Activated T-helper 9 cell treated with anti-CD3 and anti-CD28 coated beads, Interleukin-2, amount 50 U/mL, for 16 hours (primary cell): ENCODE measurements around the gene RGS3.
A peak's percentile ranks its signal among the peaks of the same experiment; 100 is the strongest.

Experiments
- DNase-seq: peaks from one replicate; pipeline ENCODE4 v3.0.0-alpha.2; 2020; ENCODE audit warnings: low read depth

The RGS3 gene

DNA sequence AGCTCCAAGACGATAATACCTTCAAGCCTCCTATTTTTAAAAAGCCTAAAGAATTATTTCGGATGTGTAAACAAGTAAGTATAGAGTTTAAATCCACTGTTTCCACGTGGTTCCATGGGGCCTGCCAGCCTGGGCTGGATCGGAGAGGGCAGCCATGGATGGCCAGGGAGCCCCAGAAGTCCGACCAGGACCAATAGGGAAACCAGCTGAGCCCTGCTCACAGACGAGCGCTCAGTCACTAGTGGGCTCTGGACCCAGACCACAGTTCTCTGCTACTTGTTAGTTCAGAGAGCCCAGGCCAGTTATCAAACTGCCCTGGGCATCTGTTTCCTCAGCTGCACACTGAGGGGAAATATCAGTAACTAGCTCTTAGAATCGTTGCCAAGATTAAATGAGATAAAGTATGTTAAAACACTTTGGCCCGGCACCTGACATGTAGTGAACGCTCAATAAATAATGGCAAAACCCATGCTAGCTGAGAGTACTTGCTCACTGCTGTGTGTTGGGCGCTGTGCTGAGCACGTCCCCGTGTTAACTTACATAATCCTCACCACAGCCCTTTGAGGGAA lies 124.8 kb downstream of the RGS3 start:
- DNase-seq: no peak

DNA sequence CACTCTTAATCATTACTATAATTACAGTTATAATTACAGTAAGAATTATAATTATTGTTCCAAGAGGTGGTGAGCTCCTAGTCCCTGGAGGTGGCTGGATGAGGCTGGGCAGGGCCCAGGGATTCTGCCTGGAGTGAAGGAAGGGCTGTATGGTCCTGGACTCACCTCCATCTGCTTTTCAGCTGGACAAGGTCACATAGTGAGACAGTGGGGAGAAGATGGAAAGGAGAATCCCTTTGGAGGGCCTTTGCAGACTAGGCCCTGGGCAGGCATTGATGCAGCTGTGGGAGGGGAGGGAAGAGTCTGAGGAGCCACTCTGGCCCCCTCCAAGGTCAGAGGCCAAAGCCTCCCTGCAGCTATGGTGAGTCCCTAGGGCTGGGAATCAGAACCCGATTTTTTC lies 125.4 kb downstream of the RGS3 start:
- DNase-seq: no peak

DNA sequence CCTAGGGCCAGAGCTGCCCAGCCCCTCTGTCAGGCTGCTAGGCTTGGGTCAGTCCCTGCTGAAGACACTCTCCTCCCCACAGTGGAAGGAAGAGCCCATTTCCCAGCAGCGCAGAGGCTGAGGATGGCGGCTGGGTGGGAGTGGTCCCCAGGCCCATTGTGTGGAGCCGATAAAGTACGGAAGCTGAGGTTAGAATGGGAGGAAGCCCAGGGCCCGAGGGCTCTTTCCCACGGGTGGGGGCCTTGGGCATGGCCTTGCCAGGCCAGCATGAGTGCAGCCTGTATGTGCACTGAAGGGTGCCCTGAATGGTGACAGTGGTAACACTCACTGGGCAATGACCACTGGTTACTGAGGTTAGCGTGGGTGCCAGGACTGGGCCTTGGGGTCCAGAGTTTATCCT lies 125.9 kb downstream of the RGS3 start:
- no peak for DNase-seq

DNA sequence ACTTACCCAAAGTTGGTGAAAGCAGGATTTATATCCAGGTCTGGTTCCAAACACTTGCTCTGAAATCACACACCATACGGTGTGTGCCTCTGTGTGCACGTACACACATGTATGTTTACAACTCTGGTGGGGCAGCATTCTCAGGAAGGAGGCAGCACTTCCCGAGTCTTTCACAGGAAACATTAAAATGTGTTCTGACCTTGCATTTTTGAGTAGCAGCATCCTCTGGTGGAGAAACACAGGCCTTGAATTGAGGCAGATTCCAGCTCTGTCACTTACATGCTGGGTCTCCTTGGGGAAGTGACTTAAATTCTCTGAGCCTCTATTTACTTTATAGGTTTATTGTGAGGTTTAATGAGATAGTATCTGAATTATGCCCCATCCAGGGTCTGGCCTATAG lies 126.4 kb downstream of the RGS3 start:
- DNase-seq: no peak

DNA sequence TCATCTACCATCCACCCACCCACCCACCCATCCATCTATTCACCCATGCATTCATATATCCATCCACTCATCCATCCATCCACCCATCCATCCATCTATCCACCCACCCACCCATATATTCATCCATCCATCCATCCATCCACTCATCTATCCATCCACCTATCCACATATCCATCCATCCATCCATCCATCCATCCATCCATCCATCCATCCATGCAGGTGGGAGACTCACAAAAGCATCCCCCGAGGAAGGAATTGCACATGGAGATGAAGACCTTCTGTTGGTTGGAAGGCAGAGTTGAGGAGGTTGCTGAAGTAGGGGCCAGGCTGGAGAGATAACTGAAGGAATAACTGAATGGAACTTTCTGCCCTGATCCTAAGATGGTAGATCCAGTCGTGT lies 126.9 kb downstream of the RGS3 start:
- DNase-seq: no peak

DNA sequence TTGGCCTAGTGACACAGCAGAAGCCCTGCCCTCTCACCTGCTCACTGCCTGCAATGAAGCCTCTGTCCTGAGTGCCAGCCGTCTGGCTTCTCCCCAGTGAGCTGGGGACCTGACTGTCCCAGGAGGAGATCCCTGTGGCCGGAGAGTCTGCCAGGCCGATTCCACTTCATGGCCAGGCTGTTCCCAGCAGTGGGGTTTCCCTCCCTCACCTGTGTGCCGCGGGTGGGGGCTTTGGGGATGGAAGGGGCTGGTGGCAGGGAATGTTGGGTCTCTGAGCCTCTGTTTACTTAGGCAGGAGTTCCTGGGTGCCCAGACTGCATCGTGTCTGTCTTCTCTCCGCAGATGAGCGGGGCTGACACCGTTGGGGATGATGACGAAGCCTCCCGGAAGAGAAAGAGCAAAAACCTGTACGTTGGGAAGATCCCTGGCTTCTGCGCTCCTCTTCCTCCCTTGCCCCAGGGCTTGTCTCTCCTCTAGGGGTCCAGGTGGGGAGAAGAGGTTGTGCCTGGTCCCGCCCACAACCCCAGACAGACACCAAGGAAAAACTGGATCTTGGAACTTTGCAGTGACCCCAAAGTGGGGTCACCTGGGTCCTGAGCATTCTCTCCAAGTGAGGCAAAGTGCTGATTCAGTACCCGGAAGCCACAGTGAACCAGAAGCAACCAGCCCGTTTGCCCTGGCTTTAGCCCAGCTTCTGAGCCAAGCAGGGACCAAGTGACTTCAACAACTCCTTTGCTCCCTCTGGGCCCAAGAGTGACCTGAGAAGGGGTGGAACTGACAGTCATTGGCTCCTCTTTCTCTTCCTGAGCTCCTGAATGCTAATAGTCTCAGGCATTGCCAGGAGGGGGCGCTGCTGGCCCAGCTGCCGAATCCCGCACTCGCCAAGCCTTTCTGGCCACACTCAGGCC lies 127.7 kb downstream of the RGS3 start:
- peak; percentile 28 for DNase-seq

DNA sequence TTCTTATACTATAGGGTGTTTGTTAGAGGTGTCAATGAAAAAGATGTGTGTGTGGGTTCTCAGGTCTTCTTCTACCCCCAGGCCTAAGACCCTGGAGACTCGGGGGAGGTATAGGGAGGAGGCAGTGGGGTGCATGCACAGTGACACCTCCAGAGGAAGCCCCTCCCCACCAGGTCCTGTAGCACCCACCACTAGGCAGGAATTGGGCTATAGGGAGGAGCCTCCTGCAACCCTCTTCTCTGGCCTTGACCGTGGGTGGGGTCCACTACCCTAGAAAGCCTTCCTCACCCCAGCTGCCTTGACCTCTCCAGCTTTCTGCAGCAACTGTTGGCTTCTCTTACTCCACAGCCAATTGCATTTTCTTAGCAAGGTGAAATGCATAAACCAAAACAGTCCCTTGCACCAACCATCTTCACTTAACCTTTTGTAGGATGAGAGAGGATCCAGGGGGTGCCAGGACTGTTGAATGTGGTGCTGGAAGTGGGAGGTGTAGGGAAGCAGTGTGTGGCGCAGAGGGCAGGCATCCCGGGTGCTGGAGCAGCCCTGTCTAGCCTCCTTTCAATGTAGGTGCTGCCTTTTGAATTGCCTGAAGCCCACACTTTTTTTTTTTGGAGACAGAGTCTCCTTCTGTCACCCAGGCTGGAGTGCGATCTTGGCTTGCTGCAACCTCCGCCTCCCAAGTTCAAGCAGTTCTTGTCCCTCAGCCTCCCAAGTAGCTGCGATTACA lies 128.5 kb downstream of the RGS3 start:
- DNase-seq: no peak

DNA sequence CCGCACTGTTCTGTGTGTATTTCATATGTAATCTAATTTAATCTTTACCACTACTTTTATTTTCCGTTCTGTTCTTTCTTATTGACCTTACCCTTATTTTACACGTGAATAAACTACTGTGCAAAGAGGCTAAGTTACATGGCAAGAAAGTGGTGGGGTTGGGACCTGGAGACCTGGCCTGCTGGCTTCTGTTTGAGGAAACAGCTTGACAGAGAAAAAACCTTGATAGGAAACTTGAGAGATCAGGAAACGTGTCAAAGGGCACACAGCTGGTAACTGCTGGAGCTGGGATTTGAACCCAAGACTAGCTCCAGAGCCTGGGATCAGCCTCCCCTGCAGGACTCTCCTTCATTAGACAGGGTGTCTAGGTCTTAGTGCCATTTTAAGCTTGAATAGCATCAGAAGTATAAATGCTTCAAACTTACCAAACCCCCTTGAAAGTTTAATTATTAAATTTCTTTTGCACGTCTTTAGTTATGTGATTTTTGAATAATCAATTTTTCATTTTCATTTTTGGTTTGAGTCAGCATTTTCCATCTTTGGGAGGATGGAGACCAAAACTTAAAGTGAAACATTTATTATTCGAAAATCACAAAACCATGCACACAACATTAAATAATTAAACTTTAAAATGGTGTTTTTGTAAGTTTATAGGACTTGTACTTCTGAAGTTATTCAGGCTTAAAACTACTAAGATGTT lies 129.5 kb downstream of the RGS3 start:
- no peak for DNase-seq

DNA sequence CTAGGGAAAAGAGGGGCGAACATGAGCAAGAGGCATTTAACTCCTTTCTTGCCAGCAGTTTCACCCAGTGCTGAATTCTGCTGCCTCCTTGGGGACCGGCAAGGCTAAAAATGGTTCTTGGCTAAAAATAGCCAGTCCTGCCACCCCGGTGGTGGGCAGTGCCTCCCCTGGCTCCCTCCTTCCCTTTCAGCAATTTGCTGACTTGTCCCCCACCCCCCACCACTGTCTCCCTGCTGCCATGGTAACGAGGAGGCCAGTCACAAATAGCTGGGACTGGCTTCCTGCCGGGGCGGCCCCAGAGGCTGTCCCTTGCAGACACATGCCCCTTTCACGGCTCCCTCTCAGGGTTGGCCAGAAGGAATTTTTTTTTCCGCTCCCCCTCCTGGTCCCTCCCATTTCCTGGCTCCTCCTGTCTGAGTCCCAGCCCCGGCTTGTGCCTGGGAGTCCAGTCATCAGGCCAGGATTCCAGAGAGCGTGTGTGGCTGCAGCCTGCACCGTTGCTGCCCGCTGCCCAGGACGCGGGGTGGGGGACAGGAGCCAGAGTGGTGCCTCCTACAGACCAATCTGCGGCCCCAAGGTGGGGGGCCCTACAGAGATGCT lies 130.3 kb downstream of the RGS3 start:
- DNase-seq: no peak

DNA sequence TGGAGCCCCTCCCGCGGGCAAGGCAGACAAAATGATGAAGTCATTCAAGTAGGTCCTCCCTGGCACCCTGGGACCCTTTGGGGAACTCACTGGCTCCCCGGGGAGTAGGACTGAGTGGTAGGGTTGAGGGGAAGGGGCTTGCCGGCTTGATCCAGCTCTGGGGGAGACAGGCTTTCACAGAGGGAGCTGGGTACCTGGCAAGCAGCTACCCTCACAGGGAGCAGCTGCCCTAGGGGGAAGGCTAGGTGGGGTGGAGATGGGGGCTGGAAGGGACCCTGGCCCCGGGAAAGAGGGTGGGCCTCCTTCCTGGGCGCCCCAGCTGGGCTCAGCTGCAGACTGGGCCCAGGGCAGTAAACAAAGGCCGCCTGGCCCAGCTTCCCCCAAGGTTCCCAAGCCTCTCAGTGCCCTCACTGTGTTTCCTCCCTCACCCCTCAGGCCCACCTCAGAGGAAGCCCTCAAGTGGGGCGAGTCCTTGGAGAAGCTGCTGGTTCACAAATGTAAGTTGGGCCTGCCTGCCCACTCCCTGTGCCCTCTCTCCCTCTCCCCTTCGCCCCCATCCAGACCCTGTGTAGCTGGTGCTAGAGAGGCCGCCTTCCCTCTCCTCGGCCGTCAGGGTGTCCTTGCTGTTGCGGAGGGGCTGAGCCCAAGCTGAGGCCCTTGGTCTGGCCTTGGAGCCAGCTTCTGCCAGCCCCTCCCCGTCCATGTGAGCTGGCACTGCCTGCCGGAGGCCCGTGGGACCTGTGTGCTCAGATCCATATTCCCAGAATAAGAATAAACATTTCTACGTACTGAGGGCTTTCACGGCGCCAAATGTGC lies 131.2 kb downstream of the RGS3 start:
- DNase-seq: no peak

DNA sequence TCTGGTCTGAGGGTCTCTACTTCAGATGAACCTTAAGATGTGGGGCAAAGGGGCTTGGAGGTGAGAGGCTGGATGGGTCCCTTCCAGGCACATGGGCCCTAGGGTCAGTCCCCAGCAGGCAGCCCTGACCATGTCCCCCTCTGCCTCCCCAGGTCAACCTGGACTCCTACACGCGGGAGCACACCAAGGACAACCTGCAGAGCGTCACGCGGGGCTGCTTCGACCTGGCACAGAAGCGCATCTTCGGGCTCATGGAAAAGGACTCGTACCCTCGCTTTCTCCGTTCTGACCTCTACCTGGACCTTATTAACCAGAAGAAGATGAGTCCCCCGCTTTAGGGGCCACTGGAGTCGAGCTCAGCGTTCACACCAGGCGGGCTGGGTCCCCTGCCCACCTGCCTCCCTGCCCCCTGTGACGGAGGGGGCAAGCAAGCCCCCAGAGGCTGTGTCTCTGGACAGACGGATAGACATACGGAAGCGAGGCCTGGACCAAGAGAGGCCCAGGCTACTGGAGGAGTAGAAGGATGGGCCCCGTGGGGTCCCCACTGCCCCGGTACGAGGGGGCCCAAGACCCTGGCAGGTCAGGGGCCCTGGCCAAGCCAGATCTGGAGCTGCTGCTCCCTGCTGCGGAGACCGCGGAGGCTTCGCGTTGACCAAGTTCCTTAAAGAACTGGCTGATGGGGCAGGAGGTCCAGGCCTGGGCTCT lies 133.2 kb downstream of the RGS3 start:
- no peak for DNase-seq

DNA sequence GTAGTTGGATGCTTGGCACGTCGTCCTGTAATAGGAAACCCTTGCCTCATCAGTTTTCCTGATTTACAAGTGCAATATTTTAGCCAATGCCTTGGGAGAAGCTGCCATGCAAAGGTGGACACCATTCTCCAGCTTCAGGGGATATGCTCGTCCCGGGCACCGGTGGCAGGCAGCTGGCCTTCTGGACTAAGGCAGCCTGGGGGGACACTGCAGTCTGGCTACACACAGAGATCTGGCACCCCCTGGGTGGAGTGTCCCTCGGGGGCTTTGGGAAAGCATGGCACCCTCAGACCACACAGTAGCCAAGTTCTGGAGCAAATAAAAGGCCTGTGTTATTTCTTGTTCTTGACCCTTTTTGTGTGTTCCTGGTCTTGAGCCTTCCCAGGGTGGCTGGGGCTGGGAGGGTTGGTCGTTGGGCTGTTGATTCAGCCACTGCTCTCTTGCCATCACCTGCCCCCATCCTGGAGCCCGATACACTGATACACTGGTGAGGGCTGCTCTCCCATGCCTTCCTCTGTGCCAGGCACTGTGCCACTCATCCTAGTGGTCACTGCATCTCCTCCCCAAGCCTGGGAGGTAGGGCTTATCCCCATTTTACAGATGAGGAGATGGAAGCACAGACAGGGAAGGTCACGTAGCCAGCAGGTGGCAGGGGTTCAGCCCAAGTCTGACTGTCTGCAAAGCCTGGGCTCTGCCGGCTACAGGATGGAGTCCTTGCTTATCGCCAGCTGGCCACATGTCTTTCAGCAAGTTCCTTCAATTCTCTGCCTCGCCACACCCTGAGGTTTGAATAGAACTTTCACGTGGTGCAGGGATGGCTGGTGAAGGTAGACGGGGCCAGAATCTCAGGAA lies 134.1 kb downstream of the RGS3 start:
- DNase-seq: no peak

DNA sequence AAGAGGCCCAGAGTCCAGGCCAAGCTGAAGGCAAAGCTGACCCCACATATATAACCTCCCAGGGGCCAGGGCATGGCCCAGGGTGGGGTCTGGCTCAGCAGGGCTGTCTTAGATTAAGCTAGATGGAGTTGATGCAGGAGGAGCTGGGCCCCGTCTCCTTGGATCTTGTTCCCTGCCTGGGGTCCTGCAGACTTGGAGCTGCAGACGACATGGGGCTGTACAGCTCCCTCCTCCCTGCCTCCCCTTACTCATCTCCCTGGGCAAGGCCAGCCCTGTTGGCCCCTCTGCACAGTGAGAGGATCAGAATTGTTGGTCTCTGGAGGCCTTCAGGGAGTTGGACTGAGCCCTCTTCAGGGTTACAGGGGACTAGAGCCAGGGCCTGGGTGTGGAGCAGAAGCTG lies 134.9 kb downstream of the RGS3 start:
- no peak for DNase-seq

DNA sequence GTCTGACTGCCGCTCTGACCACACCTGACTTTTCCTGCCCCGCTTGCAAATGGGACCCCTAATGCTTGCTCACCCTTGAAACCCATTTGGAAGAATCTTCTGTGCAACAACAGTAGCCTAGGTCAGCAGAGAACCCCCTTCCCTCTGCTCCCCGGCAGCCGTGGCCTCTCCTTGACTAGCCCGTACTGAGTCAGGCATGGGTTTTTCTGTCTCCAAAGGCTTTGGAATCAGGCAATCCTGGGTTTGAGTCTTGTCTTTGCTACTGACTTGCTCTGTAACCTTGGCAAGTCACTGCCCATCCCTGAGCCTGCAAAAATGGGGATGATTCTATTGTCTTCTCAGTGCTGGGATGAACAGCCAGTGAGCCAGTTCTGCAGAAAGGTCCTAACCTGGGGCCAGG lies 135.4 kb downstream of the RGS3 start:
- DNase-seq: no peak

DNA sequence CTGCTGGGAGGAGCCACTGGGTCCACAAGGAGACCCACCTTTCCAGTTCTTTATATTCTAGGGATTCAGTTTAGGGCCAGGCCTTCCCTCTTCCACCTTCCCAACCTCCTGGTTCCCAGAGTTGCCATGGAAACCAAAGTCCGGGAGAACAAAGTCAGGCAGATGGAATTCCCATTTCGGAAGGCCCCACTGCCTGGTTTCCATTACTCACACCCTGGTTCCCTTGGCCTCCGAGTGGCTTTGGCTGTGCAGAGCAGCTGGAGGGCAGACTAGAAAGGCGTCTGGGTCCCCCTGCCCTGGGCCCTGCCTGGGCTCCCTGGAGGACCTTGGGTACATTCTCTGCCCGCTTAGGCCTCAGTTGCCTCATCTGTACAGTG lies 136.1 kb downstream of the RGS3 start:
- DNase-seq: no peak

DNA sequence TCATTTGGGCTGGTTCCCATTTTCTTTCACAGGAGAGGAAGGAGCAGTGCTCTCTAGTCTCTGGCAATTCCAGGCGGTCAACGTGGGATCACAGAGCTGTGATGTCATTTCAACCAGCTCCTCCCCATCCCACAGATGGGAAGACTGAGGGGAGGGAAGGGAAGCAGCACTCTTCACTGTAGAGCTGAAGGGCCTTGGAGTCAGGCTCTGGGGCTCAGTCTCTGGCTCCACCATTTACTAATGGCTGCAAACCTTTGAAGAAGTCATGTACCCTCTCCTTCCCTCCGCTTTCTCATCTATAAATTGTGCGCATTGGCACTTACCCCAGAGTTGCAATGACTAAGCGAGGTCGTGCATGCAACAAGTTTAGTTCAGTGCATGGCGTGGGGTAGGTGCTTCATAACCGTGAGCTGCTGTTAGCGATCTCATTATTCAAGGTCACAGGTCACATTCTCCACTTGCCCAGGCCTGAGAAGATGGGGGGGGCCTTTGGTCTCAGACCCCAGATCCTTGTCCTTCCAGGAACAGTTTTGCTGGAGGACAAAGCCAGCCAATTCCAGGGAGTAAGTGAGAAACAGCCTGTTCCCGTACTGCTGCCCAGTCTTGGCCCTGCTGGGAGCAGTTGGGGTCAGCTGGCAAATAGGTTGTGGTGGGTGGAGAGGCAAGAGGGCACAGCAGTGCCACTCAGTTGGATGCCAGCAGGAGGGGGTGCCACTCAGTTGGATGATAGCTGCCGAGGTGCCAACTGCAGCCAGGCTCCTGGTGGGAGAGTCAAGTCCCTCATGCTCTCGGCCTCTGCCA lies 136.7 kb downstream of the RGS3 start:
- no peak for DNase-seq

DNA sequence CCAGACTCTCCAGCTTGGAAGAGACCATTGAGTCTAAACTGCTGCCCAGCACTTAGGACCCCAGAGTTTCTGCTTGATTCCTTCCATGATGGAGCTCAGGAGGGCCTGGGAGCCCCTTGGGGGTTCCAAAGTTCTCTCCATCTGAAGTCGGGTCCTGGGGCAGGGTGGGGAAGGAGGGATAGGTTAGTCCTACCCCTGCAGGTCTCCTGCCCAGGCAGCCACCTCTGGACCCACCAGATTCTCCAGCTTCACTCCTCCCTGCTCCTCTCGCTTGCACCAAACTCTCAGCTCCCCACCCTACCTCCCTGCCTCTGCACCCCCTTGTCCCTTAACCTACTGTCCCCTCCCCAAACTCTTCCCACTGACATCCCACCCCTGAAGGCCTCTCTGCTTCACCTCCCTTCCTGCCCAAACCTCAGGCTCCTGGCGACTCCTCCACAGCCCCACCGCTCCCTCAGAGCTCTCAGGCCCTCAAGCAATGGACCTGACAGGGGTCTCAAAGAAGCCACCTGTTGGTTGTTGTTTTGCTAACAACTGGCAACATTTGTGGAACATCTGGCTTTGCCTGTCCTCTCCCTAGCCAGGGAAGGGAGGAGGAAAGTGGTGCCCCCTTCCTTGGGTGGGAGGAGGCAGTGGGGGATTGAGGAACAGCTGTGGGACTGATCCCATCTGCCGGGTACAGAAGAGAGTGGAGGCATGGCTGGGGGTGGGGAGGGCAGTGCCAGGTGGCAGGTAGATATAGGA lies 137.5 kb downstream of the RGS3 start:
- DNase-seq: no peak

DNA sequence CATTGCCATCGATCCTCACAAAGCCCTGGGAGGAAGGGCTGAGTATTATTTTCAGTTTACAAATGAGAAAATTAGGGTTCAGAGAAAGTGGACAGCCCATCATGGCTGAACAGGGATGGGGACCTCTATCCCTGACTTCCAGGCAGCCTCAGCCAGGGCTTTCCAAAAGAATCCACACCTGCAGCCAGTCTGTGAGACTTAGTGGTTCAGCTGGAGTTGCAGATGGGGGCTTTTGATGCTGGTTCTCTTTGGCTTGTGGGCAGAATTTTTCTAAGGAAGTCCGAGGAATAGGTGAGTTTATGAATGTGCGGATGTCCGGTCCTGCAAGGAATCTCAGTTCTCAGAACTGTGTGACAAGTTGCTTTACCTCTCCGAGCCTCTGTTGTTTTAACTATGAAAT lies 138.1 kb downstream of the RGS3 start:
- no peak for DNase-seq
